Measurements from ENCODE around the gene GRM4. TPM values are rescaled to one million over a fixed set of nuclear protein-coding genes. Genes with fewer than 3 reads are reported as not detected.

GRM4 gene
- total RNA-seq, 1 experiment from 2014 or later = 5.6 TPM

GRCh38 chr6:34148631-34149451 is 3.0 kb upstream of the GRM4 start:
- H2BK120ac ChIP-seq (ENCODE audit: low read depth, low read length, poor library complexity, severe bottlenecking) = no peak overlapping the region
- no peak overlapping the region for H3K56ac ChIP-seq (ENCODE audit: insufficient read length, low read depth, low read length)
- H3K27me3 ChIP-seq (ENCODE audit: insufficient read depth, low read length) = peaks cover 8% of the 10 kb centered on the region; the same call in 1 of the 2 replicates
- no peak overlapping the region for H3K4me2 ChIP-seq (ENCODE audit: insufficient read depth, insufficient read length, low read length)
- no peaks in the 10 kb centered on the region for H3K79me2 ChIP-seq (ENCODE audit: insufficient read depth, low read length)
- Mint-ChIP-seq H3K27me3 (ENCODE audit: low read depth) (peaks cover 89% of the 10 kb centered on the region), H3K4me3 (peak overlapping the region in 1 of 2 experiments; percentile 54; a peak in 3 of 5 replicates), H3K27ac (no peak overlapping the region), H3K9me3 (no peaks in the 10 kb centered on the region), H3K36me3 (ENCODE audit: insufficient read depth in 1 of 3, low read depth in 3 of 3) (no peaks in the 10 kb centered on the region; a peak in 1 of 7 replicates), H3K4me1 (peaks cover 40 to 53% of the 10 kb centered on the region in 2 experiments)
- H3K18ac ChIP-seq (ENCODE audit: insufficient read length, low read depth, low read length) = no peak overlapping the region
- H3K14ac ChIP-seq (ENCODE audit: insufficient read depth, low read length) = no peak overlapping the region
- H4K20me1 ChIP-seq (ENCODE audit: control insufficient read depth, insufficient read depth, insufficient read length) = no peaks in the 10 kb centered on the region
- no CpG with 5 or more reads among the region's 8 CpGs for WGBS (ENCODE audit: extremely low coverage, insufficient read length, low lambda C conversion rate)
- H3K79me1 ChIP-seq (ENCODE audit: insufficient read depth, low read depth, low read length, poor library complexity, severe bottlenecking) = no peaks in the 10 kb centered on the region
- no peak overlapping the region for H2AK5ac ChIP-seq (ENCODE audit: insufficient read length, low read length)
- no peak overlapping the region for H2BK15ac ChIP-seq (ENCODE audit: low read depth, low read length)
- no peak overlapping the region for H2BK5ac ChIP-seq (ENCODE audit: insufficient read length, low read length)
- TF ChIP-seq, protein P1, sequence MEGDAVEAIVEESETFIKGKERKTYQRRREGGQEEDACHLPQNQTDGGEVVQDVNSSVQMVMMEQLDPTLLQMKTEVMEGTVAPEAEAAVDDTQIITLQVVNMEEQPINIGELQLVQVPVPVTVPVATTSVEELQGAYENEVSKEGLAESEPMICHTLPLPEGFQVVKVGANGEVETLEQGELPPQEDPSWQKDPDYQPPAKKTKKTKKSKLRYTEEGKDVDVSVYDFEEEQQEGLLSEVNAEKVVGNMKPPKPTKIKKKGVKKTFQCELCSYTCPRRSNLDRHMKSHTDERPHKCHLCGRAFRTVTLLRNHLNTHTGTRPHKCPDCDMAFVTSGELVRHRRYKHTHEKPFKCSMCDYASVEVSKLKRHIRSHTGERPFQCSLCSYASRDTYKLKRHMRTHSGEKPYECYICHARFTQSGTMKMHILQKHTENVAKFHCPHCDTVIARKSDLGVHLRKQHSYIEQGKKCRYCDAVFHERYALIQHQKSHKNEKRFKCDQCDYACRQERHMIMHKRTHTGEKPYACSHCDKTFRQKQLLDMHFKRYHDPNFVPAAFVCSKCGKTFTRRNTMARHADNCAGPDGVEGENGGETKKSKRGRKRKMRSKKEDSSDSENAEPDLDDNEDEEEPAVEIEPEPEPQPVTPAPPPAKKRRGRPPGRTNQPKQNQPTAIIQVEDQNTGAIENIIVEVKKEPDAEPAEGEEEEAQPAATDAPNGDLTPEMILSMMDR (conservative IDR thresholded peaks at IDR 0.05) = no peak
- H4K91ac ChIP-seq (ENCODE audit: insufficient read length, low read depth, low read length) = no peak overlapping the region
- no peak overlapping the region for H2BK20ac ChIP-seq (ENCODE audit: low read depth, low read length, poor library complexity, severe bottlenecking)
- H3K9ac ChIP-seq (ENCODE audit: extremely low read depth, insufficient read length, low read length) = no peak overlapping the region
- H3K4ac ChIP-seq (ENCODE audit: low read depth, low read length) = no peak overlapping the region
- no peak overlapping the region for H3T11ph ChIP-seq (ENCODE audit: low read length)
- no peak overlapping the region for H3K27ac ChIP-seq (ENCODE audit: insufficient read length, low read depth, low read length)
- no peak overlapping the region for H2BK12ac ChIP-seq (ENCODE audit: insufficient read length, low read depth, low read length)
- H3K9me3 ChIP-seq (ENCODE audit: control insufficient read depth, low read depth, low read length) = no peaks in the 10 kb centered on the region
- peaks cover 16% of the 10 kb centered on the region for H3K4me1 ChIP-seq (ENCODE audit: insufficient read depth, low read length)
- H3K23me2 ChIP-seq (ENCODE audit: insufficient read length, low read depth, low read length, poor library complexity, severe bottlenecking) = peaks cover 18% of the 10 kb centered on the region
- no peak overlapping the region for H4K5ac ChIP-seq (ENCODE audit: insufficient read length, low read depth, low read length)
- DNase-seq = no peak
- no peak overlapping the region for H3K23ac ChIP-seq (ENCODE audit: insufficient read length, low read depth, low read length)
- H2AFZ ChIP-seq (ENCODE audit: low read length) = no peak overlapping the region
- H4K8ac ChIP-seq (replicated peaks; ENCODE audit: insufficient read length, low read depth, low read length) = no peak overlapping the region

All from H9 (cell line).